ENCODE results near the gene ASPHD2.
A peak's percentile ranks its signal among the peaks of the same experiment; 100 is the strongest.
"Not testable (repeated sequence)": the region's sequence is repeated elsewhere in the genome, so short reads cannot be mapped to it uniquely, and the experiment has no call there.

The ASPHD2 gene, protein sequence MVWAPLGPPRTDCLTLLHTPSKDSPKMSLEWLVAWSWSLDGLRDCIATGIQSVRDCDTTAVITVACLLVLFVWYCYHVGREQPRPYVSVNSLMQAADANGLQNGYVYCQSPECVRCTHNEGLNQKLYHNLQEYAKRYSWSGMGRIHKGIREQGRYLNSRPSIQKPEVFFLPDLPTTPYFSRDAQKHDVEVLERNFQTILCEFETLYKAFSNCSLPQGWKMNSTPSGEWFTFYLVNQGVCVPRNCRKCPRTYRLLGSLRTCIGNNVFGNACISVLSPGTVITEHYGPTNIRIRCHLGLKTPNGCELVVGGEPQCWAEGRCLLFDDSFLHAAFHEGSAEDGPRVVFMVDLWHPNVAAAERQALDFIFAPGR

DNA sequence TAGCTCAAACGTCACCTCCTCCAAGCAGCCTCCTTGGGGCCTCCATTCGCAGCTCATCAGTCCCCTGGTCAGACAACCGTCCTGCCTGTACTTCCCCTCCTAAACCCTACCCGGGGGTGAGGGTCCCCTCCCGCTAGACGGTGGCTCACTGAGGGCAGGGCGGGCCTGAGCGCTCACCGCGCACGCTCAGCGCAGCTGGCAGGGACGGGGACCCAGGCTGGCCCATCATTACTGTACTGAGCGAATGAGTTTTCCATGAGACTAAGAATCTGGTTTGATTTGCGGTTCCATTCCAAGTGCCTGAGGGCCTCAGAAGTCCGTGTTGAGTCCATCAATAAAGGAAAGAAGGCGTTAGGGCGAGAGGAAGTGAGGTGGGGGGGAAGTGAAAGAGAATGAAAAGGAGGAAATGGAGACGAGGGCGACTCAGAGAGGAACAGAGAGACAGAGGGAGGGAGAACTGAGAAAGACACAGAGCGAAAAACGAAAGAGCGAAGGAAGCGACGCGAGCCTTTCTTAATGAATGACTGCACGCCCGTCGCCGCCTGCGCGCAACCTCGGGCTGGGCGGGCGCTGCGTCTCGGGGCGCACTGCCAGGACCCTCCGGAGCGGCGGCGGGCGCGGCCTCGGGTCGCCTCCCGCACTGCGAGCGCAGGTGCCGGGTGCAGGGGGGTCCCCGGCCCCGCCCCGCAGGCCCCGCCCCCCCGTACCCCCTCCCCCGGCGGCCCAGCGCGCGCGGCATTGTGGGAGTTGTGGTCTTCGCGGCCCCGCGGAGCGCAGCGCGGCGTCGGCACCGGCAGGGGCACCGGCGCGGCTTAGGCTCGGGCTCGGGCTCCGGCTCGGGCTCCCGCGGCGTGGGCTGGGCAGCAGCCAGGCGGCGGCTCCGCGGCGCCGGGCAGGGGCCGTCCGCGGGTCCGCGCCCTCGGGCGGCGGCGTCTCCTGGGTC, at the start of gene ASPHD2:
Gene ASPHD2, plus strand, starts transcription at position 746 of the 943 bp plus-strand sequence. CDS start 4,356 bp downstream, outside the sequence.
- peak; percentile 74 for DNase-seq

DNA sequence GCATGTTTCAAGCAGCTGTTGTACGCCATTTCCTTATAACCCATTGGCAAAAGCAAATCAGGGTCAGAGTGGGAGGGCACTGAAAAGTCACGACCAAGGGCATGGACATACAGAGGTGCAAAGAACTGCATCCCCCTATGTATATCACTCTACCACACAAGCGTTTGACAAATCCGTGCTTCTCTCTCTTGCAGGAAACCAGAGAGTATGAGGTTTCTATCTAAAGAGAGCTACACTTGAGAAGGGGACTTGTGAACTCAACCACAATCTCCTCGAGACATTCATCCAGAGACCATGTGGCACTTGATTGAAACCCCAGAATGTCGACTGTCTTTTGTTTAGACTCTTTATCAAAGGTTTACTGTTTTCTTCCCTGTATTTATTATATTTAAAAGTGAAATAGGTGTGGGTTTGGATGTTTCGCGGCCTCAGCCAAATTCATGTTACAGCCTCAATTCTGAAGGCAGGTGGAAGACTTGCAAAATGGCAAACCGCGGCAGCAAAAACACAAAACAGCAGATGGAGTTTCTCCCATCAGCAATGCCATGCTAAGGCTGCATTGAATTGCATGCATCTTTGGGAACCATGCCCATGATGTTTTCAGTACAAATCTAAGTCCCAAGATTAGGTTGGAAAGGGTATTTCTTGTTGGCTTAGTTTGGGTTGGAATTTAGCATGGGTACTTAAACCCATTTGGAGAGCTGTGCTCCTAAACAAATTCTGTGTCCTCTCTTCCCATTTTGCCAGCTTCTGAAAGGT, 48.8 kb upstream of the ASPHD2 start:
- no peak for DNase-seq

DNA sequence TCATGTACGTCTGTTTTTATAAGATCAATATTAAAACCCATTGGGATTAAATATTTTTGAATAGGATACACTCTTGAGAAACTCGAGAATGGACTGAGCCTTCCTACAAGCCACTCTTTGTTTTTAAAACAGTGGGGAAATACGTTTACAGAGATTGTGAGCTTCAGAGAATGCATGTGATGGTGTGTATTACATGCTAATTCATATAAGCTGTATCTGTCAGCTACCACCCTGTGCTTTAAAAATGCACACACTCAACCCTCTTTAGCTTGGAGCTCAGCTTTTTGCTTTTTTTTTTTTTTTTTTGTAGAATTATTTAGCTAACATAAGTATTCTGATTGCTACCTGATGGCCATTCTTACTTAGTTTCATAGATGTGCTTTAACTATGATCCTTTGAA, 46.3 kb upstream of the ASPHD2 start:
- no peak for DNase-seq

DNA sequence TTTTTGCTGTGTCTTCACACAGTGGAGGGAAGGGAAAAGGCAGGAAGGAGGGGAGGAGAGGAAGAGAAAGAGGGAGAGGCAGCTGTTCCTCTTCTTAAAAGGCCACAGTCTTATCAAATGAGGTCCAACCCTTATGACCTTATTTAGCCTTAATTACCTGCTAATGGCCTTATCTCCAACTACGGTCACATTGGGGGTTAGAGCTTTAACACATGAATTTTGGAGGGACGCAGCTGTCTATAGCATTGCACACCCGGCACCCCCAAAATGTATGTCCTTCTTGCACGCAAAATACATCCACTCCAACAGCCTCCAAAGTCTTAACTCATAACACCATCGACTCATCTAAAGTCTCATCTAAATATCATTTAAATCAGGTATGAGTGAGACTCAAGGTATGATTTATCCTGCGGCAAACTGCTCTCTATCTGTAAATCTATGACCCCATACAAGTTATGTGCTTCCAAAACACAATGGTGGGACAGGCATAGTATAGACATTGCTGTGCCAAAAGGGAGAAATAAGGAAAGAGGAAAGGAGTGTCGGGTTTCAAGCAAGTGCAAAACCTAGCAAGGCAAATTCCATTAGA, 45.0 kb upstream of the ASPHD2 start:
- DNase-seq, result no peak

DNA sequence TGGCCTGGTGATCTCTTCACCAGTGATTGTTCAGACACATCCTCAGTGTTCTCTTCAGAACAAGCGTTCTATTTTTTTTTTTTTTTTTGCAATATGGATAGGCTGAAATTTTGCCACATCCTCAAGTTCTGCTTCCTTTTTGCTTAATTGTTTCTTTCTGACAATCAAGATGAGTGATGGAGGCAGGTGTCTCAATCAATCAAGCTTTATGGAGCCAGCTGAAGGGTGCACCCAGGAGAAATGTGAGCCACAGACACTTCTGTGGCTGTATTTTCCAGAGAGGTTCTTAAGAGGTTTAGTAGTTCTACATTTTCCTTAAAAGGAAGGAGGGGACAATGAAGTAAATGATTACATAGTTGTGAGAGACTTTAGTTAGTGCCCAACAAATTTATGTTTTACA, 43.9 kb upstream of the ASPHD2 start:
- DNase-seq, result no peak

DNA sequence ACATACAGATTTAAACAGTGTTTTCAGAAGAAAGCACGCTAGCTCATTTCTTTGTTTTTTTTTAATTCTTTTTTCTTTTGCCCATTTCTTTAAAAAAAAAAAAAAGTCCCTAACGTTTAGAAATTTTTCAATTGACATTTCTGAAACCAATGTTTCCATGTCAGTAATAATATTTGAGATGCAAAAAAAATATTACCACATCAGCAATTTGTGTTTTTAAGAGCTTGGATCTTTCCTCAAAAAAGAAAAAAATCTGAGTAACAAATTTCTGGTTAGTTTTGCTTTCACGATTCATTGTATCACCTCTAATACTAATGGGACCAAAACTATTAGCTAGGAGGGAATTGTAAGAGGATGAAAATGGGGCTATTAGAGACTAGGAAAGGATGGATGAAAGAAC, 39.9 kb upstream of the ASPHD2 start:
- DNase-seq, result no peak

DNA sequence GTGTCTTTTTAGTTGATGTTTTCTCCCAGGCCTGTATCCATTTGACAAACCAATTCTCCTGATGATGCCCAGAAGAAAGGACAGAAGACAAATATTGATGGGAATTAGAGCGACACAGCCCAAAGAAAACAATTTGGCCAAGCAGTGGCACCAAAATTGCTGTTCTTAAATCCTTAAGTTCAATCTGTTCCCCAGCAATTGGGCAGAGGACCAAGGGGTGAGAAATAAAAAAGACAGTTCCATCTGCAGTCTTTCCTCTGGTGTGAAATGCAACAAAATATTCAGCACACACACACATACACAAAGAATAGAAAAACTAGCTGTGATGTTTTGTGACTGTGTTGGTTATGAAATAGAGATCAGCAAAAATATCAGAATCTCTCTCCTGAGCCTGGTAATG, 38.0 kb upstream of the ASPHD2 start:
- DNase-seq, result no peak

DNA sequence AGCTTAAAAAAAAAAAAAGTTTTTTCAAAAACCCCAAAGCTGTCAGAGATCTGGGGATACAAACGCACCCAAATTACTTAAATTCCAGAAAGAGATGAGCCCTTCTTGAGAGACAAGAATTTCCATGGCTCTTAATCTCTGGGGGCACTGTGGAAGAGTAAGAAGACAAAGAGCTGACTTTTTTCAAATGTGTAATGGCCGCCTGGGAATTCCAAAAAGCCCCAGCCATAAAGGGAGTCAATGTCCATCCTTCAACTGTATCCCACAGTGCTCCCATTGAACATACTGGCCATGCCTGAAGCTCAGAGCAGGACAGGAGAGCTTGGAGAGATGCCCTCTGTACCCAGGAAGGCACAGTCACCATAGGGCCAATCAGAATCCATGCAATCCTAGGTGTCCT, 37.4 kb upstream of the ASPHD2 start:
- DNase-seq, result no peak

DNA sequence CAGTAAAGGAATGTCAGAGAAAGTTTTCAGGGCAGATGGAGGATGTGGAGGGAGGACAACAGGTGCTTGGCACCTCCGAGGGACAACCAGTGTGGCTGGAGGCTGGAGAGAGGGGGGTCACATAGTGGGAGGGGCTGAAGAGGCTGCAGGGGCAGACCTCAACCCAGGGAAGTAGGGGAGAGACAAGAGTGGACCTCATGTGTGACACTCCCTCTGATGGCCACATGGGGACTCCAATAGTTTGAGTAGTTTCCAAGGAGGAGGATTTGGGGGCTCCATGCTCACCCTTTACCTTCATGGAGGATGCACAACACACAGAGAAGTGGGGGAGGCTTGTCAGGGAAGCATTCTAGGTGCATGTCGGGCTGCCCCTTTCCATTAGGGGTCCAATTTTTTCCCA, 35.1 kb upstream of the ASPHD2 start:
- no peak for DNase-seq

DNA sequence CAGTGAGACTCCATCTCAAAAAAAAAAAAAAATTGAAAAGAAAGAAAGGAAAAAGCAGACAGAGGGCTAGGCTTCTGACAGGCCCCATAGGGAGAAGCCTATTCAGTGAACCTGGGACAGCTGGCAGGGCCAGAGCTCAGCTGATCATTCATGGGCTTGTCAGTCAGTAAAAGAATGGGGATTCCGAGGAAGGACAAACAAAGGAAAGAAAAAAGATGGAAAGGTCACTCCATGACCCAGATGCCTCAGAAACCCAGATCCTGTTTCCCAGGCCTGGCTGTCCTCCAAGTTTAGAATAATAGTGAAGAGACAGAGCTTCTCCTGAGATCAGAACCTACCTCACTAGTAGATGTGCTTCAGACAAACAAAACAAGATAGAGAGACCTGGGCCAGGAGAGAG, 34.3 kb upstream of the ASPHD2 start:
- DNase-seq, result peak; percentile 12

DNA sequence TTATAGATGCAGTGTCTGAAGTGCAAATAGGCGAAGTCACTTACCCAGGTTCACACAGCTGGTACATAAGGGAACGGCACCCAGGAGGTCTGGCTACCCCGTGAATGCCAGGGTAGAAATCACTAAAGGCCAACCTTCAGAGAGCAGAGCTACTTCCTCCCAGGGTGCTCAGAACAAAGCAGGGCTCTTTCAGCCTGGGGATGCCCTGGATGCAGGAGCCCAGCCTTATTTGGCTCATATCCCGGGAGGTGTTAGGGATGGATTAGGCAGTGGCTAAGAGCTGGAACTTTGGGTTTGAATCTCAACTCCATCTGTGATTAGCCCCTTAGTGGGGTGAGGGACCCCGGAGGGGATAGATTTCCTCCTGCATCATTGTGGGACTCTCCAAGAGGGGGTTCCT, 33.1 kb upstream of the ASPHD2 start:
- no peak for DNase-seq

DNA sequence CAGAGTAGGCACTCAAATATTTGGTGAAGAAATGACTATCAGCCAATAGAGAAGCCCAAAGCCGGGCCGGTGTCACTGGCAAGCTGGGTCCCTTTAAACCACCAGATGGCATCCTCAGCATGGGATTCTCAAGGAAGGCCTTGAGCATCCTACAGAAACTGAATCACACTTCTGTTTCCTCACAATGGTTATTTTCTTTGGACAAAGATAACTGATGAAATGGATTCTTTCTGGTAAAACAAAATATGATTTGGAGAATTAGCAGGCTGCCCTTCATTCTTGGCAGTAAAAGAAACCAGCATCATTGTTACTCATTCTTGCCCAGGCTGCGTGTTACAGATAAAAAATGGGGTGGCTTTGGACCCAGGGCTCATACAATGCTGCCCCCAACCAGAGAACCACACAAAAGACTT, 30.3 kb upstream of the ASPHD2 start:
- DNase-seq, result peak; percentile 57

DNA sequence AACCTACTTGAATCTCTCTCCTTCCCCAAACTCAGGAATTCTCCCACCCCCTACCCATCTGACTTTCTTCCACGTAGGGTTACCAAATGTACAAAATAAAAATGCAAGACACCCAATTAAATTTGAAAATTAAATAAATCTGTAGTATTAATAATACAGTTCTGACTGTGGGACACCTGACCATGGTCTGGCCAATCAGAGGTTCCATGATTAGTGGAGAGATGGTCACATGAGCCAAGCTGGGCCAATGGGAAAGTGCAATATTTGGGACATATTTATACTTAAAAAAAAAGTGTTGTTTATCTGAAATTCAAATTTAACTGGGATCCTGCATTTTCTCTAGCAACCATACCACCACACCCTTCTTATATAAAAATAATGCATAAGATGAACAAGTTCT, 29.8 kb upstream of the ASPHD2 start:
- no peak for DNase-seq

DNA sequence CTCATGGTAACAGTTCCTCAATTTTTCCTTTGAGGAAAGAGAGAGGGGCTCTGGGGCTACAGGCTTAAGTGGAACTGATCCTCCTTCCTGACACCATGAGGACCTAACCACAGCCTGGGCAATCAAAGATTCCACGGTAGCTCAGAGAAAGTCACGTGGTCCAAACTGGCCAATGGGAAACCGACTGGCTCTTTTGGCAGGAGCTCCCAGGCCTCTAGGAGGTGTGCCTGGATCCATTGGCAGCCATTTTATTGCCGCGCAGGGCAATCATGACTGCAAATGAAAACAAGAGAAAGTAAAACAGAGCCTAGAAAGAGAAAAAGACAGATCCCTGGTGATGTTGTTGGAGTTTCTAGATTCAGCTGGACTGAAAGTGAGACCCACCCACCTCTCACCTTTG, 27.3 kb upstream of the ASPHD2 start:
- DNase-seq, result no peak

DNA sequence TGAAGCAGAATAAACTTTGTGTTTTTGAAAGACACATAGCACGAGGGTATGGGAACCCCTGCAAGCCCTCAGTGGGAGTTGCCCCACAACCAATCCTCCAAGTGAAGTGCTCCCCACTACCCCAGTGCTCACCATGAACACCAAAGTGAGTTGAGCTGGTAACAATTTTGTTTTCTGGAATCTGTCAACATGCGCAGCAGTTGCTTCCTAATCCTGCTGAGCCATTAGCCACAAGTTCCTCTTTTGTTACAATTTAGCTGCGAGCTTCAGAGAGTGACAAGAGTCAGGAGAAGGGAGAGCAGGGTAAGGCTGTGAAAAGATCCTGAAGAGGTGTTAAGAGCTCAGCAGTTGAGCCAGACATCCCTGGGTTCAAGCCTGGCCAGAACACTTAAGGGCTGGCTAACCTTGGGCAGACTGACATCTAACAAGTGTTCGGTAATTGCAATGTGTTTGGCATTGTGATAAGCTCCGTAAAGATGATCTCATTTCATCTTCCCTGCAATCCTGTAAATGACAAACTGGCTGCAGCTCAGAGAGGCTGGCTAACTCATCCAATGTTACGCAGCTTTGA, 24.1 kb upstream of the ASPHD2 start:
- no peak for DNase-seq

DNA sequence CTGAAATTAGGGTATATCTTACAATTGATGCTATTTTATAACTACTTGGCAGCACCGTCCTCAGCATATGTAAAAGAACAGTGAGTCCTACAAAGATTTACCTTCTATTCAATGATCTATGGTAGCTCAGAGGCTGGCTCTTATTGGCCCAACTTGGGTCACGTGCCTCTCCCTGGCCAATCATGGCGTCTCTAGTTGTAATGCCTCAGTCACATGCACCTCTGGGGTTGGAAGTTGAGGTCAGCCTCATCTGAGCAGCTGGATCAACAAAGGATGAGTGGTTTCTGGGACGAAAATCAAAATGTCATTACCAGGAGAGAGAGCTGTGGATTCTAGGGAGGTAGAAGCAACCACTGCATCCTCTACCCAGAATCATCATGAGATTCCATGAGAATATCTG, 22.9 kb upstream of the ASPHD2 start:
- DNase-seq, result no peak

DNA sequence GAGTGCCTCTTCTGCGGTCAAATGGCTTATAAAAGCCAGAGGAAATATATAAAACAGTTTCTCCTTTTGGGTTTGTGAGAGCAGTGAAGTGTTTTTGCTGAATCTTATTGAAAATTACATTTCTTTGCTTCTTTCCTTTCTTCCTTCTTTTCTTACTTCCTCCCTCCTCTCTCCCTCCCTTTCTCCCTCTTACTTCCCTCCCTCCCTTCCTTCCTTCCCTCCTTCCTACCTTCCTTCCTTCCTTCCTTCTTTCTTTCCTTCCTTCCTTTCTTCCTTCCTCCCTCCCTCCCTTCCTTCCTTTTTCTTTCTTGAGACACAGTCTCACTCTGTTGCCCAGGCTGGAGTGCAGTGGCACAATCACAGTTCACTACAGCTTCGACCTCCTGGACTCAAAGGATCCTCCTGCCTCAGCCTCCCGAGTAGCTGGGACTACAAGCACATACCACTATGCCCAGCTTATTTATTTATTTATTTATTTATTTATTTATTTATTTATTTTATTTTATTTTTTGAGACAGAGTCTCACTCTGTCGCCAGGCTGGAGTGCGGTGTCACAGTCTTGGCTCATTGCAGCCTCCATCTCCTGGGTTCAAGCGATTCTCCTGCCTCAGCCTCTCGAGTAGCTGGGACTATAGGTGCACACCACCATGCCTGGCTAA, 20.4 kb upstream of the ASPHD2 start:
- DNase-seq, result not testable (repeated sequence)

DNA sequence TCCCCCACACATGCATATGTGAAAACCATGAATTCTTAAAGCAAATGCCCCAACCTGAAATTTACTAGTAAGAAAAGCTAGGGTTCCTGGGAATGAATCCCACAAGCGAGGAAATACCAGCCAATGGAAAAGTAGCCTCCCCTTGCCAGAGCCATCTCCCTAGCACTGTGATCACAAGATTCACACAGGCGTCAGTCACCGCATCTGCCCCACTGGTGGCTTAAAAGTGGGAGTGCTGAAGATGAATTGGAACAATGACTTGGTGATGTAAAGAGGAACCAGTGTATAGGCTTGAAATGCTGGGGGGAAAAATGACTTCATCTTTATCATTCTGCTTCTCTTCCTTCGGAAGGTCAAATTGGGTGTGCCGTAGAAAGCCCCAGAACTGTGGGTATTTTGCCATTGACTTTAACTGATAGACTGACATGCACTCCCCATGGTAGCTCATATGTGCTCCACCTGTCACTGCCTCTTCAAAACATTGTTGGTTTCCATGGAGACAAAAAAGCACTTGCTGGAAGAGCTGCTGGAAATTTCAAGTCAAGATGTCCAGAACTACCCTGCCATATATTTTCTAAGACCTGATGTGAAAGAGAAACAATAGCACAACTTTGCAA, 19.2 kb upstream of the ASPHD2 start:
- DNase-seq, result peak; percentile 41

DNA sequence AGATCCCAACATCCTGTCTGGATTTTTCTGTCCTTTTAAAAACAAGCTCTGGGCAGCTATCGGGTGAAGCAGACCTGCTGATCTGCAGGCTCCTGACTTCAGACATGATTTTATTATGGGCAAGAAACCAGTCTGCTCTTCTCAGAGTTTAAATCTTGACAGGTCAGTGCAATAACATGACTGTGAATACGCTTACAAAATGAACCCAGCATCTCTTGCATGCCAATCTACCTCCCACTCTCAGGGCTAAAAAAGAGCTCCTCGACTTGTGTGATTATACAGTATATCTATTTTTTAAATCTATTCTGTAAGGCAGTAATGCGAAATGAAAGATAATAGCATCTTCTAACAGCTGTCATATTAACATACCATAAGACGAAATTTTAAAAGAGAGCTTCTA, 18.7 kb upstream of the ASPHD2 start:
- no peak for DNase-seq

DNA sequence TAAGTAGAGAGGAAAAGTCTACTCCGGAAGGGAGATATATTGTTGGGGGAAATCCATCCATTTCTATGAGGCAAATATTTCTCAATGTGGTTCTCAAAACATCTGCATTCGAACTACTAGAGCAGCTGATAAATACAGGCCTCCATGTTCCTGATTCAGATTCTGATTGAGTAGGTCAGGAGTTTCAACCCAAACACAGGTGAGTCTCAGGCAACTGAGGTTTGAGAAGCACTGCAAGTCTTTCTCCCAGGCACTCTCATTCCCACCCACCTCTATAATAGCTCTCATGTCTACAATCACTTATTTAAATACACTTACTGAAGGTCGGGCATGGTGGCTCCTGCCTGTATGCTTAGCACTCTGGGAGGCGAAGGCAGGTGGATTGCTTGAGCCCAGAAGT, 14.7 kb upstream of the ASPHD2 start:
- no peak for DNase-seq

DNA sequence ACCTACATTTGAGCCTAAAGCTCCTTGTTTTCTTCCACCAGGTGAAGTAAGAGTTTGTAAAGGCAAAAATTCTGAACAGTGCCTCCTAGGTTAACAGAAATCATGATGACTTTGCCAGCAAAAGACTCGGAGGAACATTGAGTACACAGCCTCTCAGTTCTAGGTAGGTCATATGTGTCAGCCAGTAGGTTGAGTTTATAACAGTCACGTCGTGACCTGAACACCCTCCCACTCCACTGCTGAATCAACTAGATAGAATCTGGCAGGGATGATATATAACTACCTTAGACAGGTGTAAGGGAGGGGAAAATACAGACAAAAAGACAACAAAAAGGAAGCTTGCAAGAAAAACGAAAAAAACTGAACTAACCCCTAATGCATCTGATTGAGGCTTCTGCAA, 12.8 kb upstream of the ASPHD2 start:
- DNase-seq, result no peak
